ENCODE measurements around the gene APC2. TPM values are rescaled to one million over a fixed set of nuclear protein-coding genes. Genes with fewer than 3 reads are reported as not detected.
"Not testable (repeated sequence)": the region's sequence is repeated elsewhere in the genome, so short reads cannot be mapped to it uniquely, and the experiment has no call there.

Gene APC2
- total RNA-seq, 1 experiment from 2014 or later = 1.6 TPM

- H3K36me3 ChIP-seq (ENCODE audit: low read depth) = no peaks in the 10 kb centered on the region
- H3K27me3 ChIP-seq (ENCODE audit: insufficient read depth, low read depth) = no peaks in the 10 kb centered on the region
- H3K4me1 ChIP-seq (replicated peaks; ENCODE audit: insufficient read depth) = peaks cover 27% of the 10 kb centered on the region
- no peak overlapping the region for H3K4me3 ChIP-seq
- DNase-seq = no peak
- peaks cover 47% of the 10 kb centered on the region for H4K20me1 ChIP-seq (ENCODE audit: insufficient read depth)
- H2AFZ ChIP-seq = no peak overlapping the region
- H3K4me2 ChIP-seq = no peak overlapping the region
- peaks cover 49% of the 10 kb centered on the region for H3K79me2 ChIP-seq (ENCODE audit: low read depth)
- intact Hi-C loops (cut with micrococcal nuclease; ENCODE audit: unreplicated experiment) = no loop called here
- H3K9me3 ChIP-seq (ENCODE audit: insufficient read depth, low read depth) = no peaks in the 10 kb centered on the region
- no peak for TF ChIP-seq CTCF (conservative IDR thresholded peaks at IDR 0.05)
- TF ChIP-seq EZH2 (IDR thresholded peaks at IDR 0.05; ENCODE audit: low read depth) = no peak
- BruUV-seq (replicated peaks) = no TSS peak
- ChIA-PET CTCF (no interaction called here), POLR2A (ENCODE audit: unreplicated experiment) (no interaction called here)
- no peak overlapping the region for H3K27ac ChIP-seq
- peaks cover 32% of the 10 kb centered on the region for H3F3A ChIP-seq (ENCODE audit: insufficient read depth, low read depth)
- no peaks in the 10 kb centered on the region for H3K9me2 ChIP-seq (ENCODE audit: insufficient read depth)
Observed at GRCh38 chr19:1418496-1418775, 31.5 kb upstream of the APC2 start.

- no peak overlapping the region for H2AFZ ChIP-seq
- no peak for DNase-seq
- ChIA-PET POLR2A (ENCODE audit: unreplicated experiment) (interaction anchor here (0.6 kb wide), 1 partner anchor 154 kb away, joined by 3 read pairs; no protein-coding TSS in a partner anchor), CTCF (no interaction called here)
- H3K9me2 ChIP-seq (ENCODE audit: insufficient read depth) = no peaks in the 10 kb centered on the region
- no peak overlapping the region for H3K4me3 ChIP-seq
- peaks cover 22% of the 10 kb centered on the region for H3K4me1 ChIP-seq (replicated peaks; ENCODE audit: insufficient read depth)
- no peak overlapping the region for H3K4me2 ChIP-seq
- peaks cover 40% of the 10 kb centered on the region for H4K20me1 ChIP-seq (ENCODE audit: insufficient read depth)
- H3K36me3 ChIP-seq (ENCODE audit: low read depth) = no peaks in the 10 kb centered on the region
- H3K9me3 ChIP-seq (ENCODE audit: insufficient read depth, low read depth) = no peaks in the 10 kb centered on the region
- H3F3A ChIP-seq (ENCODE audit: insufficient read depth, low read depth) = peaks cover 25% of the 10 kb centered on the region
- H3K27me3 ChIP-seq (ENCODE audit: insufficient read depth, low read depth) = no peaks in the 10 kb centered on the region
- no TSS peak for BruUV-seq (replicated peaks)
- TF ChIP-seq CTCF (conservative IDR thresholded peaks at IDR 0.05) (no peak), EZH2 (IDR thresholded peaks at IDR 0.05; ENCODE audit: low read depth) (no peak)
- no peak overlapping the region for H3K27ac ChIP-seq
- intact Hi-C loops (cut with micrococcal nuclease; ENCODE audit: unreplicated experiment) = no loop called here
- peaks cover 42% of the 10 kb centered on the region for H3K79me2 ChIP-seq (ENCODE audit: low read depth)
Observed at GRCh38 chr19:1418951-1419738, 30.8 kb upstream of the APC2 start.

- intact Hi-C loops (cut with micrococcal nuclease; ENCODE audit: unreplicated experiment); POLR2A ChIA-PET (ENCODE audit: unreplicated experiment): not testable (repeated sequence)
- peaks cover 36% of the 10 kb centered on the region for H4K20me1 ChIP-seq (ENCODE audit: insufficient read depth)
Observed at GRCh38 chr19:1420085-1420484, 29.8 kb upstream of the APC2 start.

More at GRCh38 chr19:1420085-1420484, 29.8 kb upstream of the APC2 start:
- not testable (repeated sequence) for H3K4me2 ChIP-seq; BruUV-seq (replicated peaks); H3K27me3 ChIP-seq (ENCODE audit: insufficient read depth, low read depth); DNase-seq; H3K4me3 ChIP-seq; H3K27ac ChIP-seq; H3K9me2 ChIP-seq (ENCODE audit: insufficient read depth); H2AFZ ChIP-seq; H3K9me3 ChIP-seq (ENCODE audit: insufficient read depth, low read depth); H3K36me3 ChIP-seq (ENCODE audit: low read depth)
- Histone ChIP-seq H3K4me1 (replicated peaks; ENCODE audit: insufficient read depth) (peaks cover 12% of the 10 kb centered on the region), H3K79me2 (ENCODE audit: low read depth) (peaks cover 39% of the 10 kb centered on the region), H3F3A (ENCODE audit: insufficient read depth, low read depth) (peaks cover 17% of the 10 kb centered on the region)
- CTCF ChIA-PET = interaction anchor here (0.6 kb wide), 1 partner anchor 142 kb away, joined by 3 read pairs; no protein-coding TSS in a partner anchor

All from PC-9 (cell line).